Measurements from ENCODE around the gene RNASE7. TPM values are rescaled to one million over a fixed set of nuclear protein-coding genes. Genes with fewer than 3 reads are reported as not detected.
A peak's percentile ranks its signal among the peaks of the same experiment; 100 is the strongest.
"Not testable (repeated sequence)": the region's sequence is repeated elsewhere in the genome, so short reads cannot be mapped to it uniquely, and the experiment has no call there.

RNASE7 gene
- total RNA-seq = not detected
- not detected for polyA plus RNA-seq
- 0 reads per million in 6 experiments for total RNA-seq

- Mint-ChIP-seq H3K27me3 (peaks cover 7 to 22% (median 13%) of the 10 kb centered on the region in 5 donors), H3K9me3 (no peaks in the 10 kb centered on the region), H3K4me3 (no peak within 1 kb of the TSS), H3K27ac (peak within 1 kb of the TSS in 3 of 10 donors; percentile 4 to 56 (median 32)), H3K36me3 (no peaks in the 10 kb centered on the region), H3K4me1 (peaks cover 5 to 8% (median 7%) of the 10 kb centered on the region in 4 donors)
- no peak for ATAC-seq
- no peak for DNase-seq
- POLR2A ChIA-PET = no interaction called here
Measured at GRCh38 chr14:21041676-21042433, at the start of gene RNASE7. Gene RNASE7, plus strand, starts transcription at chr14:21042362. Its CDS starts 631 bp downstream, at chr14:21042993.

GRCh38 chr14:20996521-20996920, 45.6 kb upstream of the RNASE7 start:
- Mint-ChIP-seq H3K27ac (no peak overlapping the region), H3K9me3 (no peaks in the 10 kb centered on the region), H3K4me1 (peaks cover 17 to 38% (median 26%) of the 10 kb centered on the region in 4 donors), H3K27me3 (no peaks in the 10 kb centered on the region), H3K36me3 (peaks cover 0 to 67% (median 21%) of the 10 kb centered on the region in 3 donors), H3K4me3 (no peak overlapping the region)
- ATAC-seq (no peak), DNase-seq (no peak)
- POLR2A ChIA-PET = no interaction called here

- Mint-ChIP-seq H3K36me3 (peaks cover 0 to 62% (median 18%) of the 10 kb centered on the region in 3 donors), H3K4me1 (peaks cover 12 to 33% (median 22%) of the 10 kb centered on the region in 4 donors), H3K4me3 (no peak overlapping the region), H3K27ac (peak overlapping the region in 4 of 10 donors; percentile 5 to 63 (median 39)), H3K27me3 (no peaks in the 10 kb centered on the region), H3K9me3 (no peaks in the 10 kb centered on the region)
- ATAC-seq (no peak), DNase-seq (no peak)
- POLR2A ChIA-PET = interaction anchor here (0.6 kb wide), 1 partner anchor 39 kb away, joined by 3 read pairs; no protein-coding TSS in a partner anchor
Measured at GRCh38 chr14:20997115-20997514, 45.0 kb upstream of the RNASE7 start.

GRCh38 chr14:20997564-20997963, 44.6 kb upstream of the RNASE7 start:
- H3K9me3 Mint-ChIP-seq = no peaks in the 10 kb centered on the region
- POLR2A ChIA-PET = interaction anchor here (0.6 kb wide), 1 partner anchor 38 kb away, joined by 3 read pairs; no protein-coding TSS in a partner anchor
- DNase-seq = no peak
- no peaks in the 10 kb centered on the region for H3K27me3 Mint-ChIP-seq
- no peak for ATAC-seq
- peaks cover 0 to 58% (median 18%) of the 10 kb centered on the region in 3 donors for H3K36me3 Mint-ChIP-seq
- H3K27ac Mint-ChIP-seq = peak overlapping the region in 4 of 10 donors; percentile 2 to 77 (median 14)
- peaks cover 10 to 33% (median 21%) of the 10 kb centered on the region in 4 donors for H3K4me1 Mint-ChIP-seq
- H3K4me3 Mint-ChIP-seq = peak overlapping the region in 1 of 10 donors; percentile 15

GRCh38 chr14:20998139-20998538, 44.0 kb upstream of the RNASE7 start:
- Mint-ChIP-seq H3K36me3 (peaks cover 0 to 52% (median 16%) of the 10 kb centered on the region in 3 donors), H3K27me3 (no peaks in the 10 kb centered on the region), H3K9me3 (no peaks in the 10 kb centered on the region), H3K4me1 (peaks cover 10 to 30% (median 20%) of the 10 kb centered on the region in 4 donors), H3K27ac (peak overlapping the region in 6 of 10 donors; percentile 26 to 79 (median 40)), H3K4me3 (peak overlapping the region in 1 of 10 donors; percentile 3)
- ATAC-seq (no peak), DNase-seq (no peak)
- POLR2A ChIA-PET = no interaction called here

GRCh38 chr14:20998674-20999366, 43.3 kb upstream of the RNASE7 start, which contains the start of gene SLC39A2:
Gene SLC39A2, plus strand, starts transcription at chr14:20999293. Its CDS starts 154 bp downstream, at chr14:20999447.
- Mint-ChIP-seq H3K27ac (peak within 1 kb of the TSS in 6 of 10 donors; percentile 26 to 79 (median 49)), H3K27me3 (no peaks in the 10 kb centered on the region), H3K36me3 (peaks cover 0 to 45% (median 14%) of the 10 kb centered on the region in 3 donors), H3K9me3 (no peaks in the 10 kb centered on the region), H3K4me1 (peaks cover 10 to 28% (median 19%) of the 10 kb centered on the region in 4 donors), H3K4me3 (peak within 1 kb of the TSS in 1 of 10 donors; percentile 3)
- no peak for DNase-seq
- no peak for ATAC-seq
- POLR2A ChIA-PET = interaction anchor here (0.7 kb wide), 1 partner anchor 73 kb away, joined by 4 read pairs; no protein-coding TSS in a partner anchor

GRCh38 chr14:20999591-20999990, 42.6 kb upstream of the RNASE7 start:
- Mint-ChIP-seq H3K9me3 (no peaks in the 10 kb centered on the region), H3K27ac (peak overlapping the region in 2 of 10 donors; percentile 26 to 49), H3K4me3 (no peak overlapping the region), H3K4me1 (peaks cover 10 to 27% (median 19%) of the 10 kb centered on the region in 4 donors), H3K36me3 (peaks cover 0 to 37% (median 11%) of the 10 kb centered on the region in 3 donors), H3K27me3 (no peaks in the 10 kb centered on the region)
- DNase-seq = no peak
- no peak for ATAC-seq
- POLR2A ChIA-PET = no interaction called here

- Mint-ChIP-seq H3K27ac (no peak overlapping the region), H3K4me3 (no peak overlapping the region), H3K4me1 (peaks cover 6 to 21% (median 12%) of the 10 kb centered on the region in 4 donors), H3K36me3 (peaks cover 0 to 21% (median 2%) of the 10 kb centered on the region in 3 donors), H3K27me3 (no peaks in the 10 kb centered on the region), H3K9me3 (no peaks in the 10 kb centered on the region)
- no peak for DNase-seq
- POLR2A ChIA-PET = no interaction called here
- ATAC-seq = no peak
Measured at GRCh38 chr14:21001218-21001617, 40.9 kb upstream of the RNASE7 start.

- no peaks in the 10 kb centered on the region for H3K27me3 Mint-ChIP-seq
- no peaks in the 10 kb centered on the region for H3K36me3 Mint-ChIP-seq
- no peak overlapping the region for H3K4me3 Mint-ChIP-seq
- POLR2A ChIA-PET = no interaction called here
- ATAC-seq = no peak
- no peaks in the 10 kb centered on the region for H3K9me3 Mint-ChIP-seq
- no peak overlapping the region for H3K27ac Mint-ChIP-seq
- peaks cover 0 to under 1% (median 0%) of the 10 kb centered on the region in 4 donors for H3K4me1 Mint-ChIP-seq
- no peak for DNase-seq
Measured at GRCh38 chr14:21003788-21004346, 38.3 kb upstream of the RNASE7 start.

- POLR2A ChIA-PET, H3K36me3 Mint-ChIP-seq, ATAC-seq, H3K27ac Mint-ChIP-seq, H3K4me3 Mint-ChIP-seq, DNase-seq, H3K4me1 Mint-ChIP-seq, H3K9me3 Mint-ChIP-seq: not testable (repeated sequence)
- peaks cover 11 to 29% (median 15%) of the 10 kb centered on the region in 5 donors for H3K27me3 Mint-ChIP-seq
Measured at GRCh38 chr14:21009721-21010120, 32.4 kb upstream of the RNASE7 start.

- peaks cover 11 to 29% (median 15%) of the 10 kb centered on the region in 5 donors for H3K27me3 Mint-ChIP-seq
- peaks cover 0 to 2% (median under 1%) of the 10 kb centered on the region in 4 donors for H3K4me1 Mint-ChIP-seq
- no peak for ATAC-seq
- no peaks in the 10 kb centered on the region for H3K9me3 Mint-ChIP-seq
- no peaks in the 10 kb centered on the region for H3K36me3 Mint-ChIP-seq
- no peak overlapping the region for H3K27ac Mint-ChIP-seq
- H3K4me3 Mint-ChIP-seq = no peak overlapping the region
- DNase-seq = no peak
- POLR2A ChIA-PET = no interaction called here
Measured at GRCh38 chr14:21011136-21011535, 31.0 kb upstream of the RNASE7 start.

GRCh38 chr14:21014761-21015190, 27.4 kb upstream of the RNASE7 start:
- peak; percentile 83 to 95 for ATAC-seq
- Mint-ChIP-seq H3K9me3 (no peaks in the 10 kb centered on the region), H3K4me1 (peaks cover 0 to 2% (median under 1%) of the 10 kb centered on the region in 4 donors), H3K36me3 (peaks cover 0 to 23% (median 6%) of the 10 kb centered on the region in 3 donors), H3K27me3 (peaks cover 11 to 29% (median 15%) of the 10 kb centered on the region in 5 donors), H3K4me3 (no peak overlapping the region), H3K27ac (no peak overlapping the region)
- DNase-seq = peak; percentile 66 to 88 (median 78)
- POLR2A ChIA-PET = interaction anchor here (1.0 to 2.4 kb wide), 6 partner anchors 10 to 95 kb away, joined by 3 to 15 read pairs (median 10); partner anchors contain the start of gene NDRG2

All from naive thymus-derived CD8-positive, alpha-beta T cell (primary cell).